ENCODE results near the gene TMEM266.

TMEM266 gene

DNA sequence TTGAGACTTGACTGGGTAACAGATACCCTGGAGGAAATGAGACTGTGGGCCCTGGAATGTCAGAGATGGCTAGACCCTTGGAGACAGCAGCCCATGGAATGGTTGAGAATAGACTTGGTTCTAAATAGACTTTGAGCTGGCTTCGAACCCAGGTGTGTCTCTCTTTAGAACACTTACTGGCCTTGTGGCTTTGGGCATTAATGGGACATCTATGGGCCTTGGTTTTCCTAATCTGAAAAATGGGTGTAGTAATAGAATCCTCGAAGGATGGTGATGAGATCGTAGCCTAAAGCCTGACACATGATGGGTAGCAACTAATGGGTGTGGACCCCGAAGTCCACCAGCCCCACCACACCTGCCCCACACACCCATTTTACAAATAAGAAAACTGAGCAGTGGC lies 119.2 kb downstream of the TMEM266 start:
- Histone ChIP-seq H3K4me1 (ENCODE audit: control insufficient read depth, low read depth, low read length) (no peaks in the 10 kb centered on the region), H3K4me3 (ENCODE audit: low read length) (no peak overlapping the region), H3K36me3 (ENCODE audit: control insufficient read depth, low read depth, low read length) (no peaks in the 10 kb centered on the region), H3K27me3 (ENCODE audit: control insufficient read depth, insufficient read depth, low read length) (no peaks in the 10 kb centered on the region), H3K9me3 (ENCODE audit: control insufficient read depth, low read depth, low read length) (no peaks in the 10 kb centered on the region), H3K9ac (ENCODE audit: low read length) (no peak overlapping the region), H3K27ac (ENCODE audit: low read length) (no peak overlapping the region)

GRCh38 chr15:76180321-76180720 lies 120.5 kb downstream of the TMEM266 start:
- Histone ChIP-seq H3K9ac (ENCODE audit: low read length) (no peak overlapping the region), H3K9me3 (ENCODE audit: control insufficient read depth, low read depth, low read length) (no peaks in the 10 kb centered on the region), H3K36me3 (ENCODE audit: control insufficient read depth, low read depth, low read length) (no peaks in the 10 kb centered on the region), H3K27ac (ENCODE audit: low read length) (no peak overlapping the region), H3K4me1 (ENCODE audit: control insufficient read depth, low read depth, low read length) (no peaks in the 10 kb centered on the region), H3K4me3 (ENCODE audit: low read length) (no peak overlapping the region), H3K27me3 (ENCODE audit: control insufficient read depth, insufficient read depth, low read length) (no peaks in the 10 kb centered on the region)

DNA sequence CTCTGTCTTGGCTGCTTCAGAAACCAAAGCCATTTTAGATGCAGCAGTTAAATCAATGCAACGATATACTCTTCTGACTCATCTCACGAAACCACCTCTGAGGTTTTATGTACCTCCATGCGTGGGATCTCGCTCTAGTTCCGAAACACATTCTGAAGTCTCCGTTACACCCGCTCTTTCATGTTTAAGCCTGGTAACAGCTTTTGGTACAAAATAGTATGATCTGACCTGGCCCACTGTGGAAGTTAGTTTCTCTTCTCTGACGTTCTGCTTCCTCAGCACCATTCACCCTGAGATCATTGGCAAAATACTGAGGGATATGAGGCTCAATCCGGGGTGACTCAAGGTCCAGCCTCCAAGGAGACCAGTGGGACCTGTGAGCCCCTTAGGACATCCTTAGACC lies 121.9 kb downstream of the TMEM266 start:
- Histone ChIP-seq H3K9me3 (ENCODE audit: control insufficient read depth, low read depth, low read length) (no peaks in the 10 kb centered on the region), H3K36me3 (ENCODE audit: control insufficient read depth, low read depth, low read length) (no peaks in the 10 kb centered on the region), H3K4me3 (ENCODE audit: low read length) (no peak overlapping the region), H3K4me1 (ENCODE audit: control insufficient read depth, low read depth, low read length) (no peaks in the 10 kb centered on the region), H3K9ac (ENCODE audit: low read length) (no peak overlapping the region), H3K27ac (ENCODE audit: low read length) (no peak overlapping the region), H3K27me3 (ENCODE audit: control insufficient read depth, insufficient read depth, low read length) (no peaks in the 10 kb centered on the region)

- no peak overlapping the region for H3K27ac ChIP-seq (ENCODE audit: low read length)
- H3K9me3 ChIP-seq (ENCODE audit: control insufficient read depth, low read depth, low read length), result no peaks in the 10 kb centered on the region
- peaks cover under 1% of the 10 kb centered on the region for H3K27me3 ChIP-seq (ENCODE audit: control insufficient read depth, insufficient read depth, low read length)
- H3K4me3 ChIP-seq (ENCODE audit: low read length), result no peak overlapping the region
- H3K36me3 ChIP-seq (ENCODE audit: control insufficient read depth, low read depth, low read length), result no peaks in the 10 kb centered on the region
- H3K4me1 ChIP-seq (ENCODE audit: control insufficient read depth, low read depth, low read length), result no peaks in the 10 kb centered on the region
- H3K9ac ChIP-seq (ENCODE audit: low read length), result no peak overlapping the region
These were observed 124.3 kb downstream of the TMEM266 start for GRCh38 chr15:76183930-76184649.

DNA sequence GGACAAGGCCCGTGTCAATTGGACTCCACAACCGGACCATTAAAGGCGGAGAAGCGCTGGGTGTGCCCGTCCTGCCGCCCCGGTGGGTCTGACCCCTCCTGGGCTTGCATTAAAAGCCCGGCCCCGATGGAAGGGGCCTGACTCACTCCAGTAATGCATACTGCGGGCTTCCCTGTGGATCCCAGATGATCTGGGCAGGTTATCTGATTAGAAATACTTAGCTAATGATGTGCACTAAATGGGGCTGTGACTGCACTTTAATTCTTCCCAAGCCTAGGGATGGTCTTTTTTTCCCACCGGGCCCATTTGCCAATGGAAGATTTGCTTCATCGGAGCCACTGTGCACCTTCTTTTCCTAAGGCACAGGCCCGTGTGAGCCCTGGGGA lies 124.9 kb downstream of the TMEM266 start:
- Histone ChIP-seq H3K27ac (ENCODE audit: low read length) (no peak overlapping the region), H3K4me1 (ENCODE audit: control insufficient read depth, low read depth, low read length) (no peaks in the 10 kb centered on the region), H3K27me3 (ENCODE audit: control insufficient read depth, insufficient read depth, low read length) (peaks cover 6% of the 10 kb centered on the region), H3K9ac (ENCODE audit: low read length) (no peak overlapping the region), H3K4me3 (ENCODE audit: low read length) (no peak overlapping the region), H3K36me3 (ENCODE audit: control insufficient read depth, low read depth, low read length) (no peaks in the 10 kb centered on the region), H3K9me3 (ENCODE audit: control insufficient read depth, low read depth, low read length) (no peaks in the 10 kb centered on the region)

- Histone ChIP-seq H3K4me1 (ENCODE audit: control insufficient read depth, low read depth, low read length) (peaks cover 3% of the 10 kb centered on the region), H3K27me3 (ENCODE audit: control insufficient read depth, insufficient read depth, low read length) (peaks cover 17% of the 10 kb centered on the region), H3K4me3 (ENCODE audit: low read length) (no peak overlapping the region), H3K36me3 (ENCODE audit: control insufficient read depth, low read depth, low read length) (no peaks in the 10 kb centered on the region), H3K9me3 (ENCODE audit: control insufficient read depth, low read depth, low read length) (no peaks in the 10 kb centered on the region), H3K9ac (ENCODE audit: low read length) (no peak overlapping the region), H3K27ac (ENCODE audit: low read length) (no peak overlapping the region)
These were observed 125.9 kb downstream of the TMEM266 start for GRCh38 chr15:76185716-76186115.

GRCh38 chr15:76187163-76187562 lies 127.4 kb downstream of the TMEM266 start:
- Histone ChIP-seq H3K27ac (ENCODE audit: low read length) (no peak overlapping the region), H3K9me3 (ENCODE audit: control insufficient read depth, low read depth, low read length) (no peaks in the 10 kb centered on the region), H3K27me3 (ENCODE audit: control insufficient read depth, insufficient read depth, low read length) (peaks cover 17% of the 10 kb centered on the region), H3K36me3 (ENCODE audit: control insufficient read depth, low read depth, low read length) (no peaks in the 10 kb centered on the region), H3K9ac (ENCODE audit: low read length) (no peak overlapping the region), H3K4me3 (ENCODE audit: low read length) (no peak overlapping the region), H3K4me1 (ENCODE audit: control insufficient read depth, low read depth, low read length) (peaks cover 3% of the 10 kb centered on the region)

DNA sequence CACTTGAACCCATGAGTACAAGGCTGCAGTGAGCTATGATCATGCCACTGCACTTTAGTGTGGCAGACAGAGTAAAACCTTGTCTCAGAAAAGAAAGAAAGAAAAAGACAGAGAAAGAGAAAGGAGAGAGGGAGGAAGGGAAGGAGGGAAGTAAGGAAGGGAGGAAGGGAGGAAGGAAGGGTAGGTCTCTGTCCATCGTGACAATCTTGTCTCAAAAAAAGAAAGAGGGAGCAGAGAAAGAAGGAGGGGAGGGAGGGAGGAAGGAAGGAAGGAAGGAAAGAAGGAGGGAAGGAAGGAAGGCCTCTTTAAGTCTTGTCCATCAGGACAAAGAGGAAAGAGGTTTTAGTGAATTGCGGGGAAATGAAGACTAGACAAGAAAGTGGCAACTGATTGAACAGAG lies 129.3 kb downstream of the TMEM266 start:
- no peaks in the 10 kb centered on the region for H3K9me3 ChIP-seq (ENCODE audit: control insufficient read depth, low read depth, low read length)
- peaks cover 17% of the 10 kb centered on the region for H3K27me3 ChIP-seq (ENCODE audit: control insufficient read depth, insufficient read depth, low read length)
- peaks cover 3% of the 10 kb centered on the region for H3K4me1 ChIP-seq (ENCODE audit: control insufficient read depth, low read depth, low read length)
- H3K27ac ChIP-seq (ENCODE audit: low read length), result no peak overlapping the region
- H3K9ac ChIP-seq (ENCODE audit: low read length), result no peak overlapping the region
- H3K4me3 ChIP-seq (ENCODE audit: low read length), result no peak overlapping the region
- no peaks in the 10 kb centered on the region for H3K36me3 ChIP-seq (ENCODE audit: control insufficient read depth, low read depth, low read length)

DNA sequence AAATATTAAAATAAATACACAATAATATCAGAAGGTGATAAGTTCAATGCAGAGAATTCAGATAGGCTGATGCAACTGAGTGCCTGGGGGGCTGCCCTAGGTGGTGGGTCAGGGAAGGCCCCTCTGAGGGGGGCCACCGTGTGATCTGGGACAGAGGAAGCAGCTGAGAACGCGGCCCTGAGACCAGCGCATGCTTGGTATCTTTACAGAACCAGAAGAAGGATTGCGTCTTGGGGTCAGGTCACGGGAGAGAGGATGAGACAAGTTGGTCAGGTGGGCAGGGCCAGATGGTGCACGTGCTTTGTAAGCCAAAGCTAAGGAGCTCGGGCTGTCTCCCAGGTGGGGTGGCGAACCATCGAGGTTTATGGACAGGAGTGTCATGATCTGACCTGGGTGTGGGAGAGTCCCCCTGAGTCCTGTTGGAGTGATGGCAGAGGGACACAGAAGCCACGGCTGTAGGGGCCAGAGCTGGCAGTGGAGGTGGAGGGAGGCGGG lies 130.3 kb downstream of the TMEM266 start:
- no peak overlapping the region for H3K27ac ChIP-seq (ENCODE audit: low read length)
- no peak overlapping the region for H3K4me3 ChIP-seq (ENCODE audit: low read length)
- H3K9me3 ChIP-seq (ENCODE audit: control insufficient read depth, low read depth, low read length), result no peaks in the 10 kb centered on the region
- no peaks in the 10 kb centered on the region for H3K36me3 ChIP-seq (ENCODE audit: control insufficient read depth, low read depth, low read length)
- peaks cover 3% of the 10 kb centered on the region for H3K4me1 ChIP-seq (ENCODE audit: control insufficient read depth, low read depth, low read length)
- H3K27me3 ChIP-seq (ENCODE audit: control insufficient read depth, insufficient read depth, low read length), result peaks cover 17% of the 10 kb centered on the region
- no peak overlapping the region for H3K9ac ChIP-seq (ENCODE audit: low read length)

- no peaks in the 10 kb centered on the region for H3K36me3 ChIP-seq (ENCODE audit: control insufficient read depth, low read depth, low read length)
- H3K27me3 ChIP-seq (ENCODE audit: control insufficient read depth, insufficient read depth, low read length), result peaks cover 17% of the 10 kb centered on the region
- H3K27ac ChIP-seq (ENCODE audit: low read length), result no peak overlapping the region
- H3K9me3 ChIP-seq (ENCODE audit: control insufficient read depth, low read depth, low read length), result no peaks in the 10 kb centered on the region
- H3K4me3 ChIP-seq (ENCODE audit: low read length), result no peak overlapping the region
- no peak overlapping the region for H3K9ac ChIP-seq (ENCODE audit: low read length)
- peaks cover 3% of the 10 kb centered on the region for H3K4me1 ChIP-seq (ENCODE audit: control insufficient read depth, low read depth, low read length)
These were observed 131.2 kb downstream of the TMEM266 start for GRCh38 chr15:76190751-76191538.

- no peak overlapping the region for H3K27ac ChIP-seq (ENCODE audit: low read length)
- H3K27me3 ChIP-seq (ENCODE audit: control insufficient read depth, insufficient read depth, low read length), result peaks cover 17% of the 10 kb centered on the region
- peaks cover 3% of the 10 kb centered on the region for H3K4me1 ChIP-seq (ENCODE audit: control insufficient read depth, low read depth, low read length)
- H3K36me3 ChIP-seq (ENCODE audit: control insufficient read depth, low read depth, low read length), result no peaks in the 10 kb centered on the region
- no peak overlapping the region for H3K4me3 ChIP-seq (ENCODE audit: low read length)
- H3K9ac ChIP-seq (ENCODE audit: low read length), result no peak overlapping the region
- no peaks in the 10 kb centered on the region for H3K9me3 ChIP-seq (ENCODE audit: control insufficient read depth, low read depth, low read length)
These were observed 131.9 kb downstream of the TMEM266 start for GRCh38 chr15:76191539-76192244.

Data from iPS-18a (cell line).